ENCODE measurements around the gene OLIG1. TPM values are rescaled to one million over a fixed set of nuclear protein-coding genes. Genes with fewer than 3 reads are reported as not detected.

Gene OLIG1
- total and polyA plus RNA-seq, 2 of the 13 experiments (the other 11 are each of a cell fraction or from before 2014, with no cell fraction given), result not detected

- TF ChIP-seq, protein P1, sequence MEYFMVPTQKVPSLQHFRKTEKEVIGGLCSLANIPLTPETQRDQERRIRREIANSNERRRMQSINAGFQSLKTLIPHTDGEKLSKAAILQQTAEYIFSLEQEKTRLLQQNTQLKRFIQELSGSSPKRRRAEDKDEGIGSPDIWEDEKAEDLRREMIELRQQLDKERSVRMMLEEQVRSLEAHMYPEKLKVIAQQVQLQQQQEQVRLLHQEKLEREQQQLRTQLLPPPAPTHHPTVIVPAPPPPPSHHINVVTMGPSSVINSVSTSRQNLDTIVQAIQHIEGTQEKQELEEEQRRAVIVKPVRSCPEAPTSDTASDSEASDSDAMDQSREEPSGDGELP (IDR thresholded peaks at IDR 0.05; ENCODE audit: borderline replicate concordance, low read depth), result no peak
These were observed 46.7 kb downstream of the OLIG1 start (continued) for GRCh38 chr21:33116676-33117075.

- no peak overlapping the region for H3K27ac ChIP-seq (ENCODE audit: extremely low read length, insufficient read depth, low read length)
- peaks cover 2 to 42% of the 10 kb centered on the region in 2 experiments; a peak in 3 of 5 replicates for H3K27me3 ChIP-seq (ENCODE audit: control insufficient read depth in 1 of 2, insufficient read depth in 2 of 2, low read length in 2 of 2)
- BruUV-seq (replicated peaks), result no TSS peak
- intact Hi-C loops (cut with micrococcal nuclease; ENCODE audit: unreplicated experiment), result no loop called here
- FAIRE-seq (no peak), ATAC-seq (no peak), DNase-seq (ENCODE audit: low spot score) (no peak)
- no peak overlapping the region for H3K4me3 ChIP-seq (replicated peaks in 1 of 3; ENCODE audit: insufficient read depth in 1 of 3, low read depth in 2 of 3, low read length in 3 of 3)
- no peaks in the 10 kb centered on the region for H3K9me3 ChIP-seq (ENCODE audit: low read length)
- WGBS (ENCODE audit: low lambda C conversion rate), result 44% methylated on average over 16 of the region's 16 CpGs
- ChIA-PET CTCF (ENCODE audit: low intra/inter-chr PET ratio, low total read pairs) (no interaction called here), POLR2A (no interaction called here)
- no peaks in the 10 kb centered on the region for H4K20me1 ChIP-seq (ENCODE audit: insufficient read depth, low read length)
- in situ Hi-C loops (cut with HindIII; ENCODE audit: extremely low pct_ligation_motif_present, low pct_unique_long_range_greater_than_20kb), result no loop called here
- no peak overlapping the region for H2AFZ ChIP-seq (ENCODE audit: low read length)
- H3K4me1 ChIP-seq (ENCODE audit: insufficient read depth, low read length), result no peaks in the 10 kb centered on the region
- H3K79me2 ChIP-seq (ENCODE audit: insufficient read depth, low read length), result no peaks in the 10 kb centered on the region
- no peak overlapping the region for H3K4me2 ChIP-seq (ENCODE audit: low read depth, low read length)
- H3K36me3 ChIP-seq (replicated peaks in 1 of 2; ENCODE audit: control insufficient read depth in 1 of 2, insufficient read depth in 2 of 2, low read length in 2 of 2), result no peaks in the 10 kb centered on the region
- H3K9ac ChIP-seq (ENCODE audit: insufficient read depth, low read depth, low read length), result no peak overlapping the region
- TF ChIP-seq, protein P2, sequence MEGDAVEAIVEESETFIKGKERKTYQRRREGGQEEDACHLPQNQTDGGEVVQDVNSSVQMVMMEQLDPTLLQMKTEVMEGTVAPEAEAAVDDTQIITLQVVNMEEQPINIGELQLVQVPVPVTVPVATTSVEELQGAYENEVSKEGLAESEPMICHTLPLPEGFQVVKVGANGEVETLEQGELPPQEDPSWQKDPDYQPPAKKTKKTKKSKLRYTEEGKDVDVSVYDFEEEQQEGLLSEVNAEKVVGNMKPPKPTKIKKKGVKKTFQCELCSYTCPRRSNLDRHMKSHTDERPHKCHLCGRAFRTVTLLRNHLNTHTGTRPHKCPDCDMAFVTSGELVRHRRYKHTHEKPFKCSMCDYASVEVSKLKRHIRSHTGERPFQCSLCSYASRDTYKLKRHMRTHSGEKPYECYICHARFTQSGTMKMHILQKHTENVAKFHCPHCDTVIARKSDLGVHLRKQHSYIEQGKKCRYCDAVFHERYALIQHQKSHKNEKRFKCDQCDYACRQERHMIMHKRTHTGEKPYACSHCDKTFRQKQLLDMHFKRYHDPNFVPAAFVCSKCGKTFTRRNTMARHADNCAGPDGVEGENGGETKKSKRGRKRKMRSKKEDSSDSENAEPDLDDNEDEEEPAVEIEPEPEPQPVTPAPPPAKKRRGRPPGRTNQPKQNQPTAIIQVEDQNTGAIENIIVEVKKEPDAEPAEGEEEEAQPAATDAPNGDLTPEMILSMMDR (CRISPR knock-in tag; IDR thresholded peaks at IDR 0.05), result no peak
- TF ChIP-seq, protein P3, sequence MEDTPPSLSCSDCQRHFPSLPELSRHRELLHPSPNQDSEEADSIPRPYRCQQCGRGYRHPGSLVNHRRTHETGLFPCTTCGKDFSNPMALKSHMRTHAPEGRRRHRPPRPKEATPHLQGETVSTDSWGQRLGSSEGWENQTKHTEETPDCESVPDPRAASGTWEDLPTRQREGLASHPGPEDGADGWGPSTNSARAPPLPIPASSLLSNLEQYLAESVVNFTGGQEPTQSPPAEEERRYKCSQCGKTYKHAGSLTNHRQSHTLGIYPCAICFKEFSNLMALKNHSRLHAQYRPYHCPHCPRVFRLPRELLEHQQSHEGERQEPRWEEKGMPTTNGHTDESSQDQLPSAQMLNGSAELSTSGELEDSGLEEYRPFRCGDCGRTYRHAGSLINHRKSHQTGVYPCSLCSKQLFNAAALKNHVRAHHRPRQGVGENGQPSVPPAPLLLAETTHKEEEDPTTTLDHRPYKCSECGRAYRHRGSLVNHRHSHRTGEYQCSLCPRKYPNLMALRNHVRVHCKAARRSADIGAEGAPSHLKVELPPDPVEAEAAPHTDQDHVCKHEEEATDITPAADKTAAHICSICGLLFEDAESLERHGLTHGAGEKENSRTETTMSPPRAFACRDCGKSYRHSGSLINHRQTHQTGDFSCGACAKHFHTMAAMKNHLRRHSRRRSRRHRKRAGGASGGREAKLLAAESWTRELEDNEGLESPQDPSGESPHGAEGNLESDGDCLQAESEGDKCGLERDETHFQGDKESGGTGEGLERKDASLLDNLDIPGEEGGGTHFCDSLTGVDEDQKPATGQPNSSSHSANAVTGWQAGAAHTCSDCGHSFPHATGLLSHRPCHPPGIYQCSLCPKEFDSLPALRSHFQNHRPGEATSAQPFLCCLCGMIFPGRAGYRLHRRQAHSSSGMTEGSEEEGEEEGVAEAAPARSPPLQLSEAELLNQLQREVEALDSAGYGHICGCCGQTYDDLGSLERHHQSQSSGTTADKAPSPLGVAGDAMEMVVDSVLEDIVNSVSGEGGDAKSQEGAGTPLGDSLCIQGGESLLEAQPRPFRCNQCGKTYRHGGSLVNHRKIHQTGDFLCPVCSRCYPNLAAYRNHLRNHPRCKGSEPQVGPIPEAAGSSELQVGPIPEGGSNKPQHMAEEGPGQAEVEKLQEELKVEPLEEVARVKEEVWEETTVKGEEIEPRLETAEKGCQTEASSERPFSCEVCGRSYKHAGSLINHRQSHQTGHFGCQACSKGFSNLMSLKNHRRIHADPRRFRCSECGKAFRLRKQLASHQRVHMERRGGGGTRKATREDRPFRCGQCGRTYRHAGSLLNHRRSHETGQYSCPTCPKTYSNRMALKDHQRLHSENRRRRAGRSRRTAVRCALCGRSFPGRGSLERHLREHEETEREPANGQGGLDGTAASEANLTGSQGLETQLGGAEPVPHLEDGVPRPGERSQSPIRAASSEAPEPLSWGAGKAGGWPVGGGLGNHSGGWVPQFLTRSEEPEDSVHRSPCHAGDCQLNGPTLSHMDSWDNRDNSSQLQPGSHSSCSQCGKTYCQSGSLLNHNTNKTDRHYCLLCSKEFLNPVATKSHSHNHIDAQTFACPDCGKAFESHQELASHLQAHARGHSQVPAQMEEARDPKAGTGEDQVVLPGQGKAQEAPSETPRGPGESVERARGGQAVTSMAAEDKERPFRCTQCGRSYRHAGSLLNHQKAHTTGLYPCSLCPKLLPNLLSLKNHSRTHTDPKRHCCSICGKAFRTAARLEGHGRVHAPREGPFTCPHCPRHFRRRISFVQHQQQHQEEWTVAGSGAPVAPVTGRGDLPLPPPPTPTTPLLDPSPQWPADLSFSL (CRISPR knock-in tag; IDR thresholded peaks at IDR 0.05), result no peak
- TF ChIP-seq, protein P4, sequence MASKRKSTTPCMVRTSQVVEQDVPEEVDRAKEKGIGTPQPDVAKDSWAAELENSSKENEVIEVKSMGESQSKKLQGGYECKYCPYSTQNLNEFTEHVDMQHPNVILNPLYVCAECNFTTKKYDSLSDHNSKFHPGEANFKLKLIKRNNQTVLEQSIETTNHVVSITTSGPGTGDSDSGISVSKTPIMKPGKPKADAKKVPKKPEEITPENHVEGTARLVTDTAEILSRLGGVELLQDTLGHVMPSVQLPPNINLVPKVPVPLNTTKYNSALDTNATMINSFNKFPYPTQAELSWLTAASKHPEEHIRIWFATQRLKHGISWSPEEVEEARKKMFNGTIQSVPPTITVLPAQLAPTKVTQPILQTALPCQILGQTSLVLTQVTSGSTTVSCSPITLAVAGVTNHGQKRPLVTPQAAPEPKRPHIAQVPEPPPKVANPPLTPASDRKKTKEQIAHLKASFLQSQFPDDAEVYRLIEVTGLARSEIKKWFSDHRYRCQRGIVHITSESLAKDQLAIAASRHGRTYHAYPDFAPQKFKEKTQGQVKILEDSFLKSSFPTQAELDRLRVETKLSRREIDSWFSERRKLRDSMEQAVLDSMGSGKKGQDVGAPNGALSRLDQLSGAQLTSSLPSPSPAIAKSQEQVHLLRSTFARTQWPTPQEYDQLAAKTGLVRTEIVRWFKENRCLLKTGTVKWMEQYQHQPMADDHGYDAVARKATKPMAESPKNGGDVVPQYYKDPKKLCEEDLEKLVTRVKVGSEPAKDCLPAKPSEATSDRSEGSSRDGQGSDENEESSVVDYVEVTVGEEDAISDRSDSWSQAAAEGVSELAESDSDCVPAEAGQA (IDR thresholded peaks at IDR 0.05; ENCODE audit: low read depth), result no peak
- TF ChIP-seq, protein P4 (CRISPR knock-in tag; IDR thresholded peaks at IDR 0.05; ENCODE audit: borderline replicate concordance), result no peak
These were observed 47.4 kb downstream of the OLIG1 start for GRCh38 chr21:33117101-33117888.

All from HepG2 (cell line).